Nephron (organoid): ENCODE measurements around the gene ZBTB4.

Experiments used
- H3K27ac Mint-ChIP-seq, 3 experiments: 2 replicates each; pipeline ENCODE4 v1.8.0; 2020; ENCODE audit warnings: mixed read lengths in 3 of 3, mild to moderate bottlenecking in 2 of 3, moderate library complexity in 1 of 3
- H3K27me3 Mint-ChIP-seq: 2 replicates; pipeline ENCODE4 v1.8.0; 2021; ENCODE audit warnings: low read depth, mild to moderate bottlenecking, moderate library complexity, mixed read lengths
- H3K36me3 Mint-ChIP-seq: 2 replicates; pipeline ENCODE4 v1.8.0; 2020; ENCODE audit warnings: low read depth, mixed read lengths
- H3K4me1 Mint-ChIP-seq: 2 replicates; pipeline ENCODE4 v1.8.0; 2020; ENCODE audit warnings: mixed read lengths
- H3K4me3 Mint-ChIP-seq, 3 experiments: 2 replicates each; pipeline ENCODE4 v1.8.0; 2020; ENCODE audit warnings: mild to moderate bottlenecking in 3 of 3, mixed read lengths in 3 of 3, moderate library complexity in 2 of 3
- H3K9me3 Mint-ChIP-seq: 2 replicates; pipeline ENCODE4 v1.8.0; 2020; ENCODE audit warnings: mixed read lengths
- TF ChIP-seq, protein P1 (sequence below), 3 experiments: fragments of 200-600 bp; sonication (generic); IDR thresholded peaks; one replicate each; pipeline ENCODE4 v1.5.0; 2021; ENCODE audit warnings: antibody characterized with exemption in 3 of 3; ENCODE audit not compliant: unreplicated experiment in 3 of 3

ZBTB4 gene

DNA sequence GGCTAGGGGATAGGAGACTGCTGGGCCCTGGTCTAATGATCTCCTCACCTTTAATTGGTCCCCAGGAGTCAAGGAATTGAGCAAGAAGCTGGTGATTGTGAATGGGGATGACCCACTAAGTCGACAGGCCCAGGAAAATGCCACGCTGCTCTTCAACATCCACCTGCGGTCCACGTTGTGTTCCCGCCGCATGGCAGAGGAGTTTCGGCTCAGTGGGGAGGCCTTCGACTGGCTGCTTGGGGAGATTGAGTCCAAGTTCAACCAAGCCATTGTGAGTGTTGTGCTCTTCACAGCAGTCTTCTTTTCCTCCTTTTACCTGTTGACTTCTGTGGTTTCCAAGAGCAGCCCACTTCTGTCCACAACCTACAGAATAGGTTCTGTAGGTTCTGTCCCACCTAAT, 24.1 kb upstream of the ZBTB4 start:
- H3K36me3 Mint-ChIP-seq: peaks cover 79% of the 10 kb centered on the region
- no peaks in the 10 kb centered on the region for H3K9me3 Mint-ChIP-seq
- no peak overlapping the region for H3K27ac Mint-ChIP-seq
- TF ChIP-seq, protein P1, sequence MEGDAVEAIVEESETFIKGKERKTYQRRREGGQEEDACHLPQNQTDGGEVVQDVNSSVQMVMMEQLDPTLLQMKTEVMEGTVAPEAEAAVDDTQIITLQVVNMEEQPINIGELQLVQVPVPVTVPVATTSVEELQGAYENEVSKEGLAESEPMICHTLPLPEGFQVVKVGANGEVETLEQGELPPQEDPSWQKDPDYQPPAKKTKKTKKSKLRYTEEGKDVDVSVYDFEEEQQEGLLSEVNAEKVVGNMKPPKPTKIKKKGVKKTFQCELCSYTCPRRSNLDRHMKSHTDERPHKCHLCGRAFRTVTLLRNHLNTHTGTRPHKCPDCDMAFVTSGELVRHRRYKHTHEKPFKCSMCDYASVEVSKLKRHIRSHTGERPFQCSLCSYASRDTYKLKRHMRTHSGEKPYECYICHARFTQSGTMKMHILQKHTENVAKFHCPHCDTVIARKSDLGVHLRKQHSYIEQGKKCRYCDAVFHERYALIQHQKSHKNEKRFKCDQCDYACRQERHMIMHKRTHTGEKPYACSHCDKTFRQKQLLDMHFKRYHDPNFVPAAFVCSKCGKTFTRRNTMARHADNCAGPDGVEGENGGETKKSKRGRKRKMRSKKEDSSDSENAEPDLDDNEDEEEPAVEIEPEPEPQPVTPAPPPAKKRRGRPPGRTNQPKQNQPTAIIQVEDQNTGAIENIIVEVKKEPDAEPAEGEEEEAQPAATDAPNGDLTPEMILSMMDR (IDR thresholded peaks at IDR 0.05; ENCODE audit: unreplicated experiment in 3 of 3): no peak
- no peaks in the 10 kb centered on the region for H3K4me1 Mint-ChIP-seq
- H3K4me3 Mint-ChIP-seq: no peak overlapping the region
- no peaks in the 10 kb centered on the region for H3K27me3 Mint-ChIP-seq

DNA sequence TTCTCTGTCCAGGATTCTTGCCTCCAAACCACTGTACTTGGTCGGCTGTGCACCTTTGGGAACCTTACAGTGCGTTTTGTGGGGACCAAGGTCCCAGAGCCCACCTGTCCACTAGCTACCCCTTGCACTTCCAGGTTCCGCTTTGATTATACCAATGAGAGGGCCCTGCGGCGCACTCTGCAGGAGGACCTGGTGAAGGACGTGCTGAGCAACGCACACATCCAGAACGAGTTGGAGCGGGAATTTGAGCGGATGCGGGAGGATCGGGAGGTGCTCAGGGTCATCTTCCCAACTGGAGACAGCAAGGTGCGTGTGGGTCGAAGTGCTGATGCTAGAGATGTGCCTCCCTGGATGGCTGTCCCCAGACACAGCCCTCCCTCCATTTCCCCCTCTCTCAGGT, 23.6 kb upstream of the ZBTB4 start:
- H3K27me3 Mint-ChIP-seq: no peaks in the 10 kb centered on the region
- no peak overlapping the region for H3K27ac Mint-ChIP-seq
- no peaks in the 10 kb centered on the region for H3K9me3 Mint-ChIP-seq
- no peak overlapping the region for H3K4me3 Mint-ChIP-seq
- peaks cover 79% of the 10 kb centered on the region for H3K36me3 Mint-ChIP-seq
- H3K4me1 Mint-ChIP-seq: no peaks in the 10 kb centered on the region
- TF ChIP-seq, protein P1 (IDR thresholded peaks at IDR 0.05; ENCODE audit: unreplicated experiment in 3 of 3): peak in 1 of 3 experiments; percentile 24

DNA sequence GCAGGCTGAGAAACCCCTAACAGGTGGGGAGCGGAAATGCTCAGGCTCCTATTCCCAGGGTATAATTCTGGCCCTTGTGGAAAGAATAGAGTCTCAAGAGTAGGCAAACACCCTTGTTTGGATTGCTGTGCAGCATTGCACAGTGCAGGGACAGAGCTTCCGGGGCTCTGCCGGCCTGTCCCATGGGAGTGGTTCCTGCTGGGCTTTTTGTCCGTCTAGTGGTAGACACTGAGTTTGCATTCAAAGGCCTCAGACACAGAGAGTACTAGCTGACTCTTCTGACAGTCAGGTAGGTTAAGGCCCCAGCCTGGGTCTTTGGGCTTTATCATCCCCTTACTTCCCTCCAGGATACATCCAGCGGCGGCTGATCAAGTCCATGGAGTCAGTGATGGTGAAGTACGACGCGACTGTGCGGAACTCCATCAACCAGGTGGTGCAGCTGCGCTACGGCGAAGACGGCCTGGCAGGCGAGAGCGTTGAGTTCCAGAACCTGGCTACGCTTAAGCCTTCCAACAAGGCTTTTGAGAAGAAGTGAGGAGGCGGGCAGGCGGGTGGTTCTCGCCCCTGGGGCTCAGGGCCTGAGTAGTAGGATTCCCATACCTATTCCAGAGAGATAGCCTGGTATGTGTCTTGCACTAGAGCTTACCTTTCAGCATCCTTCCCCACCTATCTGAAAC, 22.9 kb upstream of the ZBTB4 start:
- Mint-ChIP-seq H3K4me3 (no peak overlapping the region), H3K36me3 (peaks cover 82% of the 10 kb centered on the region), H3K4me1 (no peaks in the 10 kb centered on the region), H3K9me3 (no peaks in the 10 kb centered on the region), H3K27me3 (no peaks in the 10 kb centered on the region), H3K27ac (no peak overlapping the region)
- TF ChIP-seq, protein P1 (IDR thresholded peaks at IDR 0.05; ENCODE audit: unreplicated experiment in 3 of 3): no peak

DNA sequence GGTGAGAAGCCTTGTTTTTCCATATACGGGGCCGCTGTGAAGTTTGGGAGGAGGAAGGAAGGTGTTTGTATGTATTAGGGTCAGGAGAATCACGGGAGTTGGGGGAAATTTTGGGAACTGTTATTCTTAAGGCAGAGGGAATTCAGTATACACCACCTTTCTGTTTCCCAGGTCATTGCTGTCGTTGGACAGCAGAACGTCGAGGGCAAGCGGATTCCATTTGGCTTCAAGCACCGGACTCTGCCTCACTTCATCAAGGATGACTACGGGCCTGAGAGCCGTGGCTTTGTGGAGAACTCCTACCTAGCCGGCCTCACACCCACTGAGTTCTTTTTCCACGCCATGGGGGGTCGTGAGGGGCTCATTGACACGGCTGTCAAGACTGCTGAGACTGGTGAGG, 22.3 kb upstream of the ZBTB4 start:
- no peak overlapping the region for H3K27ac Mint-ChIP-seq
- H3K4me3 Mint-ChIP-seq: no peak overlapping the region
- TF ChIP-seq, protein P1 (IDR thresholded peaks at IDR 0.05; ENCODE audit: unreplicated experiment in 3 of 3): no peak
- H3K4me1 Mint-ChIP-seq: no peaks in the 10 kb centered on the region
- H3K9me3 Mint-ChIP-seq: no peaks in the 10 kb centered on the region
- peaks cover 85% of the 10 kb centered on the region for H3K36me3 Mint-ChIP-seq
- no peaks in the 10 kb centered on the region for H3K27me3 Mint-ChIP-seq

DNA sequence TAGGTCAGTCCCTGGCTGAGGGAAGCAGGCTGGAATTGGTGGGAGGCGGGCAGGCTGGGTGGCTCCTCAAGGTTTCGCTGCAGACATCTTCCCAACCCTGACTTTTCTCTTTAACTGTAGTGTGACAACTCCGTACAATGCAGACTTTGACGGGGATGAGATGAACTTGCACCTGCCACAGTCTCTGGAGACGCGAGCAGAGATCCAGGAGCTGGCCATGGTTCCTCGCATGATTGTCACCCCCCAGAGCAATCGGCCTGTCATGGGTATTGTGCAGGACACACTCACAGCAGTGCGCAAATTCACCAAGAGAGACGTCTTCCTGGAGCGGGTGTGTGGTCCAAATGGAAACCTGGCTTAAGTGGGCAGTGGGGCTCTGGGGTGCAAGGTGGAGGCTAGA, 19.7 kb upstream of the ZBTB4 start:
- H3K27ac Mint-ChIP-seq: no peak overlapping the region
- no peak overlapping the region for H3K4me3 Mint-ChIP-seq
- H3K9me3 Mint-ChIP-seq: no peaks in the 10 kb centered on the region
- H3K4me1 Mint-ChIP-seq: no peaks in the 10 kb centered on the region
- peaks cover 84% of the 10 kb centered on the region for H3K36me3 Mint-ChIP-seq
- TF ChIP-seq, protein P1 (IDR thresholded peaks at IDR 0.05; ENCODE audit: unreplicated experiment in 3 of 3): no peak
- no peaks in the 10 kb centered on the region for H3K27me3 Mint-ChIP-seq

DNA sequence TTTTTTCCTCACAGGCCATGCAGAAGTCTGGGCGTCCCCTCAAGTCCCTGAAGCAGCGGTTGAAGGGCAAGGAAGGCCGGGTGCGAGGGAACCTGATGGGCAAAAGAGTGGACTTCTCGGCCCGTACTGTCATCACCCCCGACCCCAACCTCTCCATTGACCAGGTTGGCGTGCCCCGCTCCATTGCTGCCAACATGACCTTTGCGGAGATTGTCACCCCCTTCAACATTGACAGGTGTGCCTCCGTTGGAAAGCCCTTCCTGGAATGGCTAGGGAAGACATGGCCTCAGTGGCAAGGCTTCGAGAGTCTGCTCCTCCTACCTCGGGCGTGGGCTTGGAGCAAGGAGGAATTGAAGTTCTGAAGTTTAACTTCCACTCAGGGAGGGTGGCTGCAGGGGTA, 18.2 kb upstream of the ZBTB4 start:
- Mint-ChIP-seq H3K27ac (no peak overlapping the region), H3K9me3 (no peaks in the 10 kb centered on the region), H3K36me3 (peaks cover 84% of the 10 kb centered on the region), H3K4me1 (no peaks in the 10 kb centered on the region), H3K27me3 (no peaks in the 10 kb centered on the region), H3K4me3 (no peak overlapping the region)
- TF ChIP-seq, protein P1 (IDR thresholded peaks at IDR 0.05; ENCODE audit: unreplicated experiment in 3 of 3): no peak
